GM21529 (cell line): ENCODE measurements around the gene CCL23.

Source experiments
- ATAC-seq: cut with Tn5 transposase; IDR thresholded peaks from one replicate; pipeline ENCODE4 v1.9.1; 2021; ENCODE audit not compliant: unreplicated experiment

The CCL23 gene

GRCh38 chr17:35972066-35972465, 45.7 kb downstream of the CCL23 start:
- no peak for ATAC-seq

DNA sequence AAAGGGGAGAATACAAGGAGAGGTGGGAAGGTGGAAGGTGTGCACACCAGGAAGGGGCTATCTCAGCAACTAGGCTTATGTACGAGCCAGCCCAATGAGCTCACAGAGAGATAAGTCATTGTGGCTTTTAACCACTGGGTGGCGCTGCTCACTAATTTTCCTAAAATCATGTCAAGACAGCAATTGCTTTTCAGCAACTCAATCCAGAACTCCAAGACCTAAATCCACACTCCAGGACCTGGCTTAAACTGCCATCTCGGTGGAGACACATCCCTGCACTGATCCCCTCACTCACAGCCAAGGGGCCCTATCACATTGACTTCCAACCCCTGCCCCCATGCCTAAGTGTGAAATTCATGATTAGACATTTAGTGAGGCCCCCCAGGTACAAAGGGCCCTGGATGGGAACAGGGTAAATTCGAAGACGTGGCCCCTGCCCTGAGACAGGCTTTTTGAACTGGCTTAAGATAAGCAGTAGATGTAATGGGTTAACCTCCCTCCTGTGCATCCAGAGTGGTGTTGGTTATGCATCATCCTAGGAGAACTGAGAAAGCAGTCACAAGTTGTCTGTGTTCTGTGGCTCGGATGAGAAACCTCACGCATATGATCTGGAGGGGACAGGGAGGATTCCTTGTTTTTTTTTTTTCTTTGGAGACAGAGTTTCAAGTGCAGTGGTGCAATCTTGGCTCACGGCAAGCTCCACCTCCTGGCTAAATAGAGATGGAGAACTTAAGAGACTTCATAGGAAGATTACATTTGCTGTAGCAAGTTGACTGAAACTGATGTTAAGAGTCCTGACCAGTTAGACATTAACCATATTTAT, 48.0 kb downstream of the CCL23 start:
- ATAC-seq = no peak

DNA sequence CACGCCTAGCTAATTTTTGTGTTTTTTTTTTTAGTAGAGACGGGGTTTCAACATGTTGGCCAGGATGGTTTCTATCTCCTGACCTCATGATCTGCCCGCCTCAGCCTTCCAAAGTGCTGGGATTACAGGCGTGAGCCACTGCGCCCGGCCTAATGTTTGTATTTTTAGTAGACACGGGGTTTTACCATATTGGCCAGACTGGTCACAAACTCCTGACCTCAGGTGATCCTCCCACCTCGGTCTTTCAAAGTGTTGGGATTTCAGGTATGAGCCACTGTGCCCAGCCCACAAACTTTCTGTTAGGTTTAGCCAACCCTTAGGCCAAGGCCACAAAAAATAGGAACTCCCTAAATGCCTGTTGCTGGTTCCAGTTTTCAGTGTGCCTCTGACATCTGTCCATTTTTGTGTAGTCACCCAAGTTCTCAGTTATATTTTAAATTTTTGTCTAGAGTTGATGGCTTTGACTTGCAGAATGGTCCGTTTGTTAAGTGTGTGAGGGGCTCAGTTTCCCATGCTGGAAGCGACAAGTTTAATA, 49.2 kb downstream of the CCL23 start:
- no peak for ATAC-seq

DNA sequence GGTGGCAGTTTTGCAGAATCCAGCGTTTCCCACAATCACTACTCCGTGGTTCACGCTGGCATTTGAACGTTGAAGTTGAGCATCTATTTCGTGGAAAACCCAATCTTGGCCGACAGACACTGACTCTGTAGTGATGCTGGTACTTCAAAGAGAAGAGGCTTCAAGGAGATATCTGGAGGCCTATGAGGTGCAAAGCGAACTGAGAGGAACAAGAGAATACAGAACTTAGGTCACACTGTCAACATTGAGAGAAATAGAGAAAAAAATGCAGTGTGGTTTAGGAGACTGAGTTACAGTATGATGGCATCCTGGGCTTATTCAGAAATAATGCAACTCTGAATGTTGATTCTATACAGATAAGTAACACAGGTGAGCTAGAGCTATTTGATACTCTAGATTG, 52.5 kb downstream of the CCL23 start:
- ATAC-seq = no peak

GRCh38 chr17:35963663-35964062, 54.1 kb downstream of the CCL23 start:
- ATAC-seq = no peak
